HG03103 (cell line): ENCODE data around the gene GDAP2.

ENCODE experiments used
- ATAC-seq: cut with Tn5 transposase; IDR thresholded peaks from one replicate; pipeline ENCODE4 v1.9.1; 2021; ENCODE audit warnings: low read depth; ENCODE audit not compliant: unreplicated experiment

Gene GDAP2

DNA sequence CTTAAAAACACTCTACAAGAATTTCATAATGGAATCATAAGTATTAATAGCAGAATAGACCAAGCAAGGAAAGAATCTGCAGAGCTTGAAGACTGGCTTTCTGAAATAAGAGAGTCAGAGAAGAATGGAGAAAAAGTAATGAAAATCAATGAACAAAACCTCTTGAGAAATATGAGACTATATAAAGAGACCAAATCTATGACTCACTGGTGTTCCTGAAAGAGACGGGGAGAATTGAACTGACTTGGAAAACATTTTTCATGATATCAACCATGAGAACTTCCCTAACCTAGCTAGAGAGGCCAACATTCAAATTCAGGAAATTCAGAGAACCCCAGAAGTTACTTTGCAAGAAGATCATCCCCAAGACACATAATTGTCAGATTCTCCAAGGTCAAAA lies 85.6 kb downstream of the GDAP2 start:
- ATAC-seq: no peak

DNA sequence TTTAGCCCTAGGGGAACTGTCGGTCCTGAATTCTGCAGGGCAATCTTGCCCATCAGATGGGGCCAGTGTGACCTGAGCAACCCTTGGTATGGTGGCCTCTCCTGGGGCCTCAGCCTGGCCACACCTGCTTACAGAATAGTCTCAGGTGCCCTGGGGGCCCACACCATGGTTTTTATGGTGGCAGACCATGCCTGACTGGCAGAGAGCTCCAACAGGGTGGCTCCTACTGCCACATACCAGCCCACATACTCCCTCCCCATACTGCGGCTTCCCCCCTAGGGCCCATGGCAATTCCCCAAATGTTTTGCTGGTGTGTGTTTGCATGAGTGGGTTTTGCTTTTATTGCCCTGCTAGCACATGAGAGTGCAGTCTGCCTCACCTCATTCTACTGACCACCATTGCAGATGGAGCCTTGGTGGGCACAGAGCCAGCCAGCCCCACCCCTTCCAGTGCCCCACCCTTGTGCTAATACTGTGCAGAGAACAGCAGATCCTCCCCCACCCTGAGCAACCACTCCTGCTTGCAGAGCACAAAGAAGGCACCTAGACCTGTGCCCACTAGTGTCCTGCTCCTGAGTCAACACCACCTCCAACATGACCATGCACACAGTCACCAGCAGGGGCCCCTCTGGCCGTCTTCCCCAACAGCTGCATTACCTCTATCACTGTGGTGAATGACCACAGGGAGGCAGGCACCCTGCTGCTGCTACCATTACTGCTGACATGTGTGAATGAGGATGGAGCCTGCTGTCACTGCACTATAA lies 86.8 kb downstream of the GDAP2 start:
- no peak for ATAC-seq

DNA sequence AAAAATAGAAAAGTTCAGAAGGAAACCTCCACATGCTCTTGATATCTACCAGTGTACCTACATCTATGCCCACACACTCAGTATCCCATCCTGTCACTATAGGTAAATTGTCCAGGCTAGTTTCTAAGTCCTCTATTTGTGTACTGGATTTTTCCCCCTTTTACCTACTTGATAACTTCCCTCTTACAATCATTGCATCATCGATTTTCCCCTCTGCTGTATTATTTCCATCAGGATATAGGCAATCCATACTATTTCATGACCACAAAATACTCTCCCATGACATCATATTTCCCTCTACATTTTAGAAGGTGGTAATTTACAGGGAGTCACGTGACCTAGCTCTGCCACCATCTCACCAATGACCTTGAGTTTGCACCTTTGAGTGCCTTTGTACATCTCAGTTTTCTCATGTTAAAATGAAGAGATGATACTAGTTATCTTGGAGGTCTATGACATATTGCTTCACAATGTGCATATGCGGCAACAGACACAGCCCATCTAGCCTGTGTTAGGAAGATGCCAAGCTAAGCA lies 88.2 kb downstream of the GDAP2 start:
- no peak for ATAC-seq

DNA sequence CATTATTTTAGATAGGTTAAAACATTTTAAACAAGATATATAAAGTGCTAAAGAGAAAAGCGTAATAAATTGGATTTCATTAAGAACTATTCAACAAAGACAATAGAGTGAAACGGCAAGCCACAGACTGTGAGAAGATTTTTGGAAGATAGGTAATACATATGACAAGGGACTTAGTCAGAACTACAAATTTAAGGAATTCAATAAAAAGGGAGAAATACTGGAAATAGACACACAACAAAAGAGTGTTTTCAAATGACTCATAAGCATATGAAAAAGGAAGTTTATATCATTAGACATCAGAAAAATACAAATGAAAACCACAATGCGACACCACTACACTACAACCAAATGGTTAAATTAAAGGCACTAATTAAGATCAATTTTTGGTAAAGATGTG lies 90.5 kb downstream of the GDAP2 start:
- no peak for ATAC-seq

DNA sequence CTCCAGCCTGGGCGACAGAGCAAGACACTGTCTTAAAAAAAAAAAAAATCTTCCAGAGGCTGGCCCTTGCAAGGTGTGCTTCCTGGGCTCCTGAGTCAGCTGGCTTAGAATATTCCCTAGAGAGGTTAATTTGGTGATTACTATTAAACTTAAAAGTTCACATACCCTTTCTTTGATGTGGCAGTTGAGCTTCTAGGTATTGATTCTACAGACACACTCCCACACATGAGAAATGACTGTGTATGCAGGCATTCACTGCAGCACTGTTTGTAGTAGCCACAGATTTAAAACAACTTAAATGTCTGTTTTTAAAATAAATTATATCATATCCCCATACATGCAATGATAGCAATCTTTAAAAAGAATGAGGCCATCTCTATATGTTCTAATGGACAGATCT lies 93.4 kb downstream of the GDAP2 start:
- no peak for ATAC-seq

DNA sequence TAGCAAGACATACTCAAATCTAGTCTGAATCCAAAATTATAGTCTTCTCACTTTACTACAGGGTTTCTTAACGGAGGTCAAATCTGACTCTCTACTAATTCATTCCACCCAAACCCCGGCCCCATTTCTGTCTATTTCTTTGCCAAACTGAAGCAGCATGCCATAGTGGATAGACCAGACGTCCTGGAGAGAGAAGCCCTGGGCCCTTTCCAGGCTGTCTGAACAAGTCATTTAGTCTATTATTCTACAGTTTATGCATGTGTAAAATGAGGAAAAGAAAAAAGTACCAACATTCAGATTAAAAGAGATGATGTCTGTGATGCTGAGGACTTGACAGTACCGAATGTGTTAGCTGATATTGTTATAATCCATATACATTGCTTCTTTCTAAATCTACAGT lies 95.0 kb downstream of the GDAP2 start:
- no peak for ATAC-seq

DNA sequence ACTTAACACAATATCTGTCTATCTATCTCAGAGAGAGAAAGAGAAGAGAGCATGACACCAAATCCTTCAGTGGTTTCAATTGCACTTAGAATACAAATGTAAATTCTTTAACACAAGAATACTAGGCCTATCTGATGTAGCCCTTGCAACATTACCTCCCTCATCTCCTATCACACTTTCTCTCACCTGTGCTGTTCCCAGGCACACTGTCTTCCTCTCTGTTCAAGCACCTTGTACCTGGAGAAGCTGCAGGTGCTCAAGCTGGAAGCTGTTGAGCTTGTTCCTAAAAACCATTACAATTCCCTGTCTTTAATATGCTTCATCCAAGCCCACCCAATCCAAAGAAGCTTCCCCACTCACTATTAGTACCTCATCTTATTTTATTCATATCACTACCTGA lies 97.0 kb downstream of the GDAP2 start:
- ATAC-seq: no peak

DNA sequence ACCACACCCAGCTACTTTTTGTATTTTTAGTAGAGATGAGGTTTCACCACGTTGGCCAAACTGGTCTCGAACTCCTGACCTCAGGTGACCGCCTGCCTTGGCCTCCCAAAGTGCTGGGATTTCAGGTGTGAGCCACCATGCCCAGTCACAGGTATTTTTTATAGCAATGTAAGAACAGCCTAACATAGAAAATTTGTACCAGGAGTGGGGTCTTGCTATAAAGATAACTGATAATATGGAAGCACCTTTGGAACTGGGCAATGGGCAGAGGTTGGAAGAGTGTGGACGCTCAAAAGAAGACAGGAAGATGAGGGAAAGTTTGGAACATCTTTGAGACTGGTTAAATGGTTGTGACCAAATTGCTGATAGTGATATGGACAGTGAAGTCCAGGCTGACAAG lies 99.2 kb downstream of the GDAP2 start:
- no peak for ATAC-seq

DNA sequence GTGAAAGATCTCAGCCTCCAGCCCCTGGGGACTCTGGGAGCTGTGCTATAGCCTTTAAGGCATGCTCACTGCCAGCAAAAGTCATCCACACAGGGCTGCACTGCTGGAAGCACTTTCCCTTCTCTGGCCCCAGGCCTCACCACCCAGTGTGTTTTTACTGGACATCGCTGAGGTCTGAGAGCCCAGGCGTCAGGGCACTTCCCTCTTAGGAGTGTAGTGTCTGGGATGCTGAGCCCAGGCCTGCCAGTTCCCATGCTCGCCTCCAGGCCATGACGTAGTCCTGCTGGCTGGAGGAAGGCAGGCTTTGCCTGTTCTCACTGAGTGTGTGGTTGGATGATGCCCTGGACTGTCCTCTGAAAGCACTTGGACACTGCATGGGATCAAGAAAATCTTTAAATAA lies 101.2 kb downstream of the GDAP2 start:
- ATAC-seq: no peak

DNA sequence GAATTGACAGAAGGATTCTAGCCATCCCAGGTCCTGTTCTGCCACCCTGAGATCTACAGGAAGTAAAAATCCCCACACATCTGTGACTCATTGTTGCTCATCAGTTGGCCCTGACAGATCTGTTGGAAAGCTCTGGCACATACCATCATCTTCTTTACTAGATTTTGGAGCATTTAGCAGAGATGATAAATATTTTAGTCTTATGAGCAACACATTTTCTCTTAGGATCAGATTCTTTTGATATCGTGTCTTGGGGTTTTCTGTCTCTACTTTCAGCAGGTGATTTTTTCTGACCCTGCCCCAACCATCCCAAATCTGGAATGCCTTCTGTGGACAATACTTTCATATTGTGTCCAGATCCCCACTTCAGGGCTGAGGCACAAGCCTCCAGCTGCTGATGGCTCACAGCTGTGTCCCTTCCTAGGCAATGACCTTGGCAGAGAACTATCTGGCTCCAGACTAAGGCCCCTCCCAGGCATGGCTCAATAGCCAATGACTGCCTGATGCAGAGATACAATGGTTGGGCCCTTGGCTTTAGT lies 102.8 kb downstream of the GDAP2 start:
- ATAC-seq: no peak

DNA sequence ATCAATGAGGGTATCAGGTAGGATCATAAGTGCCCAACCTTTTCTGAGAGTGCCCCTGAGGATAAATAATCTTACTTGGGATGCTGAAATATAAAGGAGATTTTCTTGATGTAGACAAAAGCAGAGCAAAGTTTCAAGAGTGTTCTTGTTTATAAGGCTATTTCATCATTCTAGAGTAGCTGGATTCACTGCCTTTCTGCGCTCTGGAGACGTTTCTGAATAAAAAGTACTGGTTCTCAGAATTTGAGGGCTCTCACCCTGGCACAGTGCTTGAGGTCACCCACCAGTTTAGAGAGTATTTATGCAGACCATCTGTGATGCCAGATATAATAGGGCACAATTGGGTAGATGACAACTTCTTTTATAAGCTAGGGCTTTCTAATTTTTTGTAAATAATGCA lies 103.3 kb downstream of the GDAP2 start:
- no peak for ATAC-seq

DNA sequence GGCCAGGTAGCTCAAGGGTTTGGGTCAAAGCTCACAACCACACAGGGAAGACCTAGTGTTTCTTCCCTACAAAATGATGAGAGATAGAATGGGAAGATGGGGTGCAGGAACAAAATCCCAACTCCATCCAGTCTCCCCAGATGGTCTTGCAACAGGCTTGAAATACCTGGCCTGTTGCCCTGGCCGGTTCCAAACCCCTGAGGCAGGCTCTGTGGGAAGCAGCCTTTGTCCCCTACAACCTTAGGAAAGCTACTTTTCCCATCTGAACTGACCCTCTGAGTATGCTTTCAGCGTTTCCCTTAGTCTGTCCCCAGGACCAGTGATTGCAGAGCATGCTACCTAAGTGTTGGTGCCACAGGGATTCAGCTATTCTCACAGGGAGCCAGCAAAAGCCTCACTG lies 104.0 kb downstream of the GDAP2 start:
- ATAC-seq: no peak

DNA sequence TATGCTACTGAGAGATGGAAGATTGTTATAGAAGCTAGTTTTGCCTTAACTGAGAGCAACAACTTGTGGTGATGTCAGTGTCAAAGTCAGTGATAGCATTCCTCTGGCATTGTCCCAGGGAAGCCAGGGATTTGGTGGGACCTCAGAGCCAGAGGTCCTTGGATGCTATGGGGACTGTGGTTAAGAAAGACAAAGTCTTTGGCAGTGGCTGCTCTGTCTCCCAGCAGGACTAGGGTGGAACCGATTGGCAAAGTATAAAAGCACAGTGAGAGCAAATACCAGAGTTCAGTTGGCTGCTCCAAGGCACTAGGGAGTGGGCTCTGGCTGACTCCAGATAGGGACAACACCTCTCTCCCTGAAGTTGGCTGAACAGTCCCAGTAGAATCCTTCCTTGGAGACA lies 104.8 kb downstream of the GDAP2 start:
- no peak for ATAC-seq

DNA sequence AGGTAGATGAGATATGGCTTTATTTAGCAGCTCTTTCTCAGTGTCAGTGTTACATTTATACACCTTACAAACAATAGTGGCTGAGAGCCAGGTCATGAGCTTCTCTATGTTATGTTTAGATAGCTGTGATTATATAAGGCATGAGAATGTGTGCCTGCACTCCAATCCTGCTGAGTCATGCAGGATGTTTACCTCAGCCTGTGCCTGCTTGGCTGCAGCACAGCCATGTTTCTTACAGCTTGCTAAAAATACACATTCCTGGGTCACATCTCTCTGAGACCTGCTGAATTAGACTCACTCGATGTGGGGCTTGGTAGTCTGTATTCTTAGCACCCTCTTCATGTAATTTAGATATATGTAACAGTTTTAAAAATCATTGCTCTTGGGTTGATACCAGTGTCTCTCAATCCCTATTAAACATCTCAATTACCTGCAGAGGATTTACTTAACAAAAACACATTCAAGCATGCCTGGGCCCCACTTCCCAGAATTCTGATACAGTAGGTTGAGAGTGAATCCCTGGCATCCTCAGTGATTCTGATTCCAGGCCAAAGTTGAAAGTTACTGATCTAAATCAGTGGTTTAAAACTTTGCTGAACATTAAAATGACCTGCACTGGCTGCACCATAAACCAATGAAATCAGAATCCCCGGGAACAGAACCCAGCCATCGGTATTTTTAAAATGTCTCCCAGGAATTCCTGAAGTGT lies 107.5 kb downstream of the GDAP2 start:
- ATAC-seq: no peak

DNA sequence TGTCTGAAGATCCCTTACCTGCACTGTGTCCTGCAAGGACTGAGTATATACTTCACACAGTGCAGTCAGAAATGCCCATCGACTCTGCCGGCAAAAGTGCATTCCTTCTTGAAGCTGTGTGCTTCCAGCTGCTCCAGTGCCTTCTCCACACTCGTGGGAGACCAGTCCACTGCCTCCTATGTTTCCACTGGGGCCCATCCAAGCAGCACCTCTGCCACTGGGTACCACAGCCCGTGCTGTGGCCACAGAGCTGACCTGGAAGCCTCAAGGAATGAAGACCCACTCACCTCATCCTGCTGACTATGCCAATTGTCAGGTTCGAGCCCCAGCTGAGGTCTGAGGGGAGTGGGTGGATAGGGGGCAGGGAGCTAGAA lies 108.1 kb downstream of the GDAP2 start:
- no peak for ATAC-seq

DNA sequence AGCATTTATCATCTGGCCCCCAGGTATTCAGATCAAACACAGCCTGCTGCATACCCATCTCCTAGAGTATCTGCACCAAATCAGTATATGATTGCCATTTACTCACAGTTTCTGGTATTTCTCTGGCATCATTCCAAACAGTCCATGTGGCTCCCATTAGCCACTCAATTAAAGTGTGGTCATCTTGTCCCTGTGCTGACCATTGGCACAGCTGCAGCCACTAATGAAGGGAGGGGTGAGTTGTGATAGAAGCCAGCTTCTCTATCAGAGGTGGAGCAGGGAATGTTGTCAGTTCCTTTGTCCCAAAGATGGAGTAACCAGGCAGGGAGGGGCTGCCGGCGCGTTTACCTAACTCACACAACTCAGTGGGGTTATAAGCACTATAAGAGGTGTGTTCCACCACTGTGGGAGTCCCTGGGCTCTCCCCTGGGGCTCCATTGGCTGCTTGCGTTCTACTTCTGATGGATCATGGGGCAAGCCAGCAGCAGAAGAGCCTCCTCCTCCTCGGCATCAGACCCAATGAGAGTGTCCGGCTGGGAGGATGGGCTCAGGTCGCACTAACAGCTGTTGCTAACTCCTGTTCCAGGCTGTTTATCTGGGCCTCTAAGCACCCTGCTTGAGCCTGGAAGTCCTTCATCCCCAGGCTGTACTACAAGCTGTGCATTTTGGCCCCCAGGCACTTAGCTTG lies 108.6 kb downstream of the GDAP2 start:
- ATAC-seq: no peak

DNA sequence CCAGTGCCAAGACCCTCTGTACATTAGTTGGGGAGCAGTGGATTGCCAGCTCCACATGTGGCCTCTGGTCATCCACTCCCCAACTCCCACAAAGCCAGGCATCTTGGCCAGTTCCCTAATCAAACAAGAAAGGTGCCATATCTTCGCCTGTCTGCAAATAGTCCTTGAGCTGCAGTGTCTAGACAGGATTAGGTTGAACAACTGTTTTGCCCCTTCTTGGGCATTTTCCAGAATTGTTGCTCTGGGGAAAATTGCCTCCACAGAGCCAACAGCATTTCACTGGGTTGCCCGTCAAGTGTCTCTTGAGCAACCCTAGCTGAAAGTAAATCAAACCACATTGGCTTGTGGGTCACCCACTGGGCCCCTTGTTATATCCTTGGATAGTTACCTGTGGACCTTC lies 109.3 kb downstream of the GDAP2 start:
- no peak for ATAC-seq

DNA sequence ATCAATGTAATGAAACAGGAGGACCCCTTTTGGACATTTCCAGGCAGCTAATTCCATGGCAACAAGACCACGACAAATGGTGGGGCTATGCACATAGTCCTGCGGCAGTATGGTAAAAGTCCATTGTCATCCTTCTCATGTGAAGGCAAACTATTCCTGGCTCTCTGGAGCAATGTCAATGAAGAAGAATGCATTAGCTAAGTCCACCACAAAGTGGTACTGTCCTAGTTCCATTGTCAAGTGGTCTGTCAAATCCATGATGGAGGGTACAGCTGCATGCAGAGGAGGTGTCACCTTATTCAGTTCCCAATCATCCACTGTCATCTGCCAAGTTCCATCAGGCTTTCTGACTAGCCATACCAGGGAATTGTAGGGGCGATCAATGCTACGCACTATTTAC lies 110.1 kb downstream of the GDAP2 start:
- no peak for ATAC-seq

DNA sequence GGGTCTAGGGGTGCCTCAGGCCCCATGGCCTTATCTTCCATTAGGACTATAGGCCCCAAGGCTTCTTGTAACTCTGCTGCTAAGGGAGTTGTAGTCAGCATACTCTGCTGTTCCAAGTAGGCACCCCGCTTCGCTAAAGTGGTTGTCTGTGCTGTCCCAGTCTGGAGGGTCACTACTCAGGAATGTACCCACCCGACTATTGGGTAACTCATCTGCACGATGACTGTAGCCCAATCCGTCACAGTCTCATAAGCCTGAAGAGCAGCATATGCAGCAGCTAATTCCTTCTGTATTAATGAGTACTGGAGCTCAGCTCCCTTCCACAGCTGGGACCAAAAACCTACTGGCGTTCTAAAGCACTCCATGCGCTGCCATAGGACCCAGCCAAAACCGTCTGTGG lies 111.0 kb downstream of the GDAP2 start:
- ATAC-seq: no peak

DNA sequence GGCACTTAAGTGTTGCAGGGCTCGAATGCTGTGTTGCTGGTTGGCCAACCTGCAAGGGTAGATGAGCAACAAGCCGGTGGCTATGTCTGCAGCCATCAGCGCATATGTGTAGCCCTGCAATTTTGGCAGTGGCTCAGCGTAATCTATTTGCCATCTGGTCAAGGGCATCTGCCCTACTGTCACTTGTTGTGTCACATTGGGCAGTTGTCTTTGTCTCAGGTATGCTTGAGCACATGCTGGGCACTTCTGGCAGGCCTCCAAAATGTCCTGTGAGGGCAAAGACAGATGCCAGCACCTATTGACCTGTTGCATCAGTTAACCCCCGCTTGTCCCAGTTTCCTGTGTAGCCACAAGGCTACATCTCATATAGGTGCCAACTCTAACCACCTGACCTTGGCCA lies 111.8 kb downstream of the GDAP2 start:
- no peak for ATAC-seq

DNA sequence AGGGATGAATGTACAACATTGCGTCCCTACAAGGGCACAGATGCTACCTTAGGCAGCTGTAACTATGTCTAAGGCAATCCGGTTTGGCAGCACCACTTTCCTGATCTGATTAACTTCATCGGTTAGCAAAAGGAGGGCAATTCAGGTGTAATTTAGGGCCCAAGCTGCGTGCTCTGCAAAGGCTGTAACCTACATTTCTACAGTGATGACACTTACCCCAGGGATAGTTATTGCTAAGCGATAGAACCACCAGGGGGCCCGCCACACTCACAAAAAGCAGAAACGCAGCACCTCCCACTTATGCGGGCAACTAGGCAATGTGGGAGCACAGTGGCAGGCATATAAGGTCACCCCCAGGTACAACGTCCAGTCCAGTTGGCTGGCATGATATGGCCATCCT lies 113.5 kb downstream of the GDAP2 start:
- ATAC-seq: no peak
